ENCODE results near the gene BACH2.

DNA sequence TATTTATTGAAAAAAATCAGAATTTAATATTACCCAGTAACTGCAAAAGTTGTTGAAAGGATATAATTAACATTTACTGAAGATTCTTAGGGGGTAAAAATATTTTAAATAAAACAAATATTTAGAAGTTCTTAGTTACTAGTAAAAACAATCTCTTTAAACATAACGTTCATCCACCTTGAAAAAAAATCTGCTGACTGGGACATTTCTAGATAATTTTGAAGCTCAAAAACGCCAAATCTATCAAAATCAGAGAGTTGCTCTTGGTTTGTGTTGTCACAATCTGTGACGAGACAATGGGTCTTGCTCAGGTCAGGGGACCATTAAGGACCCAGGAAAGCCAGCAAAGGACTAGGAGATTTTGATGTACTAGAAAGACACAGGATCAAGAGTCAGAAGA, 177.0 kb downstream of the BACH2 start:
- TF ChIP-seq, protein P1, sequence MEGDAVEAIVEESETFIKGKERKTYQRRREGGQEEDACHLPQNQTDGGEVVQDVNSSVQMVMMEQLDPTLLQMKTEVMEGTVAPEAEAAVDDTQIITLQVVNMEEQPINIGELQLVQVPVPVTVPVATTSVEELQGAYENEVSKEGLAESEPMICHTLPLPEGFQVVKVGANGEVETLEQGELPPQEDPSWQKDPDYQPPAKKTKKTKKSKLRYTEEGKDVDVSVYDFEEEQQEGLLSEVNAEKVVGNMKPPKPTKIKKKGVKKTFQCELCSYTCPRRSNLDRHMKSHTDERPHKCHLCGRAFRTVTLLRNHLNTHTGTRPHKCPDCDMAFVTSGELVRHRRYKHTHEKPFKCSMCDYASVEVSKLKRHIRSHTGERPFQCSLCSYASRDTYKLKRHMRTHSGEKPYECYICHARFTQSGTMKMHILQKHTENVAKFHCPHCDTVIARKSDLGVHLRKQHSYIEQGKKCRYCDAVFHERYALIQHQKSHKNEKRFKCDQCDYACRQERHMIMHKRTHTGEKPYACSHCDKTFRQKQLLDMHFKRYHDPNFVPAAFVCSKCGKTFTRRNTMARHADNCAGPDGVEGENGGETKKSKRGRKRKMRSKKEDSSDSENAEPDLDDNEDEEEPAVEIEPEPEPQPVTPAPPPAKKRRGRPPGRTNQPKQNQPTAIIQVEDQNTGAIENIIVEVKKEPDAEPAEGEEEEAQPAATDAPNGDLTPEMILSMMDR (IDR thresholded peaks at IDR 0.05; ENCODE audit: low read depth, low read length, poor library complexity, severe bottlenecking): no peak
- no peak for TF ChIP-seq EZH2phosphoT487 (IDR thresholded peaks at IDR 0.05; ENCODE audit: borderline replicate concordance, low read length)
